Spinal cord (tissue), 10 donors: ENCODE data around the gene ATP8A2. TPM values are rescaled to one million over a fixed set of nuclear protein-coding genes. Genes with fewer than 3 reads are reported as not detected.

ENCODE experiments used
- DNase-seq, 6 donors: peaks; one replicate each; pipeline versions ENCODE4 v3.0.0 to v3.0.0-alpha.2; 2013 to 2015; ENCODE audit warnings: low spot score in 6 of 6, low read depth in 4 of 6
- H3K27ac ChIP-seq: one replicate; pipeline ENCODE4 v1.5.1; 2013; ENCODE audit warnings: low read depth, low read length, control low read depth
- H3K27me3 ChIP-seq: one replicate; pipeline ENCODE4 v1.6.1; 2013; ENCODE audit warnings: low read length; ENCODE audit not compliant: control insufficient read depth, insufficient read depth
- H3K36me3 ChIP-seq: one replicate; pipeline ENCODE4 v1.6.1; 2013; ENCODE audit warnings: low read length; ENCODE audit not compliant: control insufficient read depth, insufficient read depth
- H3K4me1 ChIP-seq: one replicate; pipeline ENCODE4 v1.6.1; 2013; ENCODE audit warnings: low read length; ENCODE audit not compliant: control insufficient read depth, insufficient read depth
- H3K4me3 ChIP-seq: one replicate; pipeline ENCODE4 v1.5.1; 2013; ENCODE audit warnings: low read depth, low read length, control low read depth
- H3K9me3 ChIP-seq: one replicate; pipeline ENCODE4 v1.6.1; 2013; ENCODE audit warnings: low read length; ENCODE audit not compliant: control insufficient read depth, insufficient read depth
- WGBS: methylation state at CpG from one replicate; pipeline ENCODE4 v1.1.5; 2013; ENCODE audit warnings: missing lambda C conversion rate; ENCODE audit not compliant: insufficient coverage; 5-methylcytosine and 5-hydroxymethylcytosine counted together
- polyA plus RNA-seq, 2 donors: library from polyadenylated mRNA; unstranded; fragments of 120-200 nt; gene quantifications; one replicate each; pipeline ENCODE4 v1.2.1, GENCODE V29; 2013; ENCODE audit not compliant: insufficient read length in 2 of 2
- total RNA-seq, 2 donors: library from RNA; depleted of rRNA in 1 of 2; stranded (reverse); fragments of 120-200 nt in 1 of 2; fragments of >200 nt in 1 of 2; gene quantifications; one replicate each; pipeline versions ENCODE4 v1.2.3 to v1.2.4, GENCODE V29; 2013 to 2014
- donor health status: healthy.

ATP8A2 gene
- total and polyA plus RNA-seq, 4 donors = 14.9 to 59.0 (median 28.0) TPM

GRCh38 chr13:25690582-25690981, 318.8 kb downstream of the ATP8A2 start:
- no peak overlapping the region for H3K4me3 ChIP-seq
- no peak for DNase-seq
- H3K27me3 ChIP-seq = no peaks in the 10 kb centered on the region
- no peaks in the 10 kb centered on the region for H3K9me3 ChIP-seq
- H3K36me3 ChIP-seq = no peaks in the 10 kb centered on the region
- H3K4me1 ChIP-seq = peaks cover 11% of the 10 kb centered on the region
- no CpG with 5 or more reads among the region's 2 CpGs for WGBS
- no peak overlapping the region for H3K27ac ChIP-seq

GRCh38 chr13:25691654-25692053, 319.9 kb downstream of the ATP8A2 start:
- no peaks in the 10 kb centered on the region for H3K36me3 ChIP-seq
- no peak for DNase-seq
- no peaks in the 10 kb centered on the region for H3K9me3 ChIP-seq
- no peak overlapping the region for H3K4me3 ChIP-seq
- peaks cover 11% of the 10 kb centered on the region for H3K4me1 ChIP-seq
- no peak overlapping the region for H3K27ac ChIP-seq
- WGBS = no CpG with 5 or more reads among the region's 2 CpGs
- H3K27me3 ChIP-seq = no peaks in the 10 kb centered on the region

GRCh38 chr13:25692099-25692498, 320.3 kb downstream of the ATP8A2 start:
- Histone ChIP-seq H3K4me3 (no peak overlapping the region), H3K27ac (no peak overlapping the region), H3K9me3 (no peaks in the 10 kb centered on the region), H3K36me3 (no peaks in the 10 kb centered on the region), H3K4me1 (peaks cover 11% of the 10 kb centered on the region), H3K27me3 (no peaks in the 10 kb centered on the region)
- WGBS = 42% methylated on average over 7 of the region's 7 CpGs
- no peak for DNase-seq

GRCh38 chr13:25699056-25699455, 327.3 kb downstream of the ATP8A2 start:
- H3K36me3 ChIP-seq = no peaks in the 10 kb centered on the region
- no peak overlapping the region for H3K27ac ChIP-seq
- H3K27me3 ChIP-seq = no peaks in the 10 kb centered on the region
- no peaks in the 10 kb centered on the region for H3K4me1 ChIP-seq
- no peaks in the 10 kb centered on the region for H3K9me3 ChIP-seq
- no peak for DNase-seq
- WGBS = 90% methylated on average over 8 of the region's 9 CpGs
- H3K4me3 ChIP-seq = no peak overlapping the region

GRCh38 chr13:25699600-25699999, 327.8 kb downstream of the ATP8A2 start:
- Histone ChIP-seq H3K27ac (no peak overlapping the region), H3K9me3 (no peaks in the 10 kb centered on the region), H3K27me3 (no peaks in the 10 kb centered on the region), H3K36me3 (no peaks in the 10 kb centered on the region), H3K4me3 (no peak overlapping the region), H3K4me1 (no peaks in the 10 kb centered on the region)
- 80% methylated on average over 1 of the region's 2 CpGs for WGBS
- DNase-seq = no peak

GRCh38 chr13:25701304-25701703, 329.5 kb downstream of the ATP8A2 start:
- H3K27ac ChIP-seq = no peak overlapping the region
- no peaks in the 10 kb centered on the region for H3K4me1 ChIP-seq
- H3K9me3 ChIP-seq = no peaks in the 10 kb centered on the region
- no peak for DNase-seq
- no peaks in the 10 kb centered on the region for H3K36me3 ChIP-seq
- 100% methylated on average over 1 of the region's 4 CpGs for WGBS
- H3K27me3 ChIP-seq = no peaks in the 10 kb centered on the region
- H3K4me3 ChIP-seq = no peak overlapping the region

- DNase-seq = no peak
- Histone ChIP-seq H3K27me3 (no peaks in the 10 kb centered on the region), H3K4me3 (no peak overlapping the region), H3K9me3 (no peaks in the 10 kb centered on the region), H3K4me1 (no peaks in the 10 kb centered on the region), H3K36me3 (no peaks in the 10 kb centered on the region), H3K27ac (no peak overlapping the region)
- WGBS = no CpG with 5 or more reads among the region's 2 CpGs
Measured at GRCh38 chr13:25702386-25702785, 330.6 kb downstream of the ATP8A2 start.

GRCh38 chr13:25707726-25708125, 336.0 kb downstream of the ATP8A2 start:
- no peaks in the 10 kb centered on the region for H3K36me3 ChIP-seq
- no peaks in the 10 kb centered on the region for H3K27me3 ChIP-seq
- no peaks in the 10 kb centered on the region for H3K9me3 ChIP-seq
- no peak overlapping the region for H3K27ac ChIP-seq
- H3K4me1 ChIP-seq = no peaks in the 10 kb centered on the region
- WGBS = no CpG with 5 or more reads among the region's 1 CpG
- no peak overlapping the region for H3K4me3 ChIP-seq
- no peak for DNase-seq

GRCh38 chr13:25708268-25708667, 336.5 kb downstream of the ATP8A2 start:
- H3K4me3 ChIP-seq = no peak overlapping the region
- H3K4me1 ChIP-seq = no peaks in the 10 kb centered on the region
- DNase-seq = no peak
- WGBS = 86% methylated on average over 1 of the region's 1 CpG
- H3K36me3 ChIP-seq = no peaks in the 10 kb centered on the region
- H3K9me3 ChIP-seq = no peaks in the 10 kb centered on the region
- no peak overlapping the region for H3K27ac ChIP-seq
- H3K27me3 ChIP-seq = no peaks in the 10 kb centered on the region

GRCh38 chr13:25709088-25709487, 337.3 kb downstream of the ATP8A2 start:
- Histone ChIP-seq H3K36me3 (no peaks in the 10 kb centered on the region), H3K4me3 (no peak overlapping the region), H3K4me1 (no peaks in the 10 kb centered on the region), H3K27ac (no peak overlapping the region), H3K27me3 (no peaks in the 10 kb centered on the region), H3K9me3 (no peaks in the 10 kb centered on the region)
- no peak for DNase-seq
- WGBS = 90% methylated on average over 1 of the region's 2 CpGs
